Heart left ventricle (tissue), 16 donors: ENCODE results near the gene CMBL. TPM values are rescaled to one million over a fixed set of nuclear protein-coding genes. Genes with fewer than 3 reads are reported as not detected.

ENCODE experiments used
- ATAC-seq, 4 donors: fragments of 200-7000 bp; cut with Tn5 transposase; one replicate each; pipeline ENCODE4 v1.9.1; 2020 to 2022; ENCODE audit warnings: moderate library complexity in 4 of 4, mild to moderate bottlenecking in 3 of 4, moderate number of reproducible peaks in 1 of 4
- DNase-seq, 5 donors: peaks; one replicate each; pipeline ENCODE4 v3.0.0-alpha.2; 2020
- H3K27ac ChIP-seq, 12 donors: fragments of 200-600 bp; sonication (generic) in 4 of 12; one replicate each; pipeline versions ENCODE4 v1.5.0 to v1.8.0; 2016 to 2022; ENCODE audit warnings: mild to moderate bottlenecking in 2 of 12
- H3K27me3 ChIP-seq, 9 donors: fragments of 200-600 bp; sonication (generic) in 2 of 9; one replicate each; pipeline versions ENCODE4 v1.5.1 to v1.8.0; 2016 to 2022; ENCODE audit warnings: mild to moderate bottlenecking in 3 of 9
- H3K36me3 ChIP-seq, 9 donors: fragments of 200-600 bp; sonication (generic) in 2 of 9; one replicate each; pipeline versions ENCODE4 v1.5.0 to v1.8.0; 2018 to 2022; ENCODE audit warnings: mild to moderate bottlenecking in 2 of 9
- H3K4me1 ChIP-seq, 12 donors: fragments of 200-600 bp; sonication (generic) in 4 of 12; one replicate each; pipeline versions ENCODE4 v1.5.0 to v1.8.0; 2016 to 2022; ENCODE audit warnings: mild to moderate bottlenecking in 3 of 12
- H3K4me3 ChIP-seq, 12 donors: fragments of 200-600 bp; sonication (generic) in 4 of 12; one replicate each; pipeline versions ENCODE4 v1.5.0 to v1.8.0; 2017 to 2022; ENCODE audit warnings: mild to moderate bottlenecking in 9 of 12, moderate library complexity in 4 of 12
- H3K9me3 ChIP-seq, 12 donors: fragments of 200-600 bp; sonication (generic) in 4 of 12; one replicate each; pipeline versions ENCODE4 v1.5.0 to v1.8.0; 2016 to 2022; ENCODE audit warnings: mild to moderate bottlenecking in 1 of 12
- CTCF ChIP-seq, 12 donors: fragments of 200-600 bp; sonication (generic) in 4 of 12; IDR thresholded peaks; one replicate each; pipeline versions ENCODE4 v1.5.0 to v1.8.0; 2018 to 2022; ENCODE audit warnings: antibody characterized with exemption in 12 of 12, mild to moderate bottlenecking in 5 of 12
- POLR2A ChIP-seq, 2 donors: fragments of 450-650 bp; IDR thresholded peaks; one replicate each; pipeline ENCODE4 v1.6.1; 2017; ENCODE audit warnings: antibody characterized with exemption in 2 of 2, mild to moderate bottlenecking in 2 of 2, moderate library complexity in 2 of 2
- WGBS, 4 donors: extraction: QIAGEN DNeasy Blood & Tissue Kit in 2 of 4; methylation state at CpG; one replicate each; pipeline versions ENCODE4 v1.1.5 to v1.1.7; 2013 to 2018; 5-methylcytosine and 5-hydroxymethylcytosine counted together
- intact Hi-C, 10 donors: fragments of 100-400 bp; cut with DNase I; formaldehyde crosslinking; loops; one replicate each; pipeline versions ENCODE4 v1.11.1 to v1.14.2; 2022
- polyA plus RNA-seq, 2 donors: library from polyadenylated mRNA; stranded (reverse); fragments of 200-250 nt; gene quantifications; one replicate each; pipeline ENCODE4 v1.2.3, GENCODE V29; 2013
- total RNA-seq, 9 donors: library from RNA; depleted of rRNA in 2 of 9; stranded (reverse); fragments of >200 nt in 2 of 9; fragmentation: NEBNext Ultra II Directional in 3 of 9; extraction: Animal tissue kit (Norgen Biotek cat#: 25700) in 3 of 9; gene quantifications; one replicate each; pipeline versions ENCODE4 v1.1.0 to v1.2.4, GENCODE V29; 2016 to 2023
- donor health status: ischemic (EF 13 %, LVEDD 7.1; RV severe dilation, severe dysfunction).
- donor health status: healthy with polysubstance abuse.
- donor health status: DM: no; HTN: yes; CAD: no.
- donor health status: DM: no; HTN: no; CAD: no.
- donor health status: ischemic (EF 25% LVEDD 6.9; RV normal size, moderate dysfunction).
- donor health status: ischemic (EF 25% LVEDD 5.7; RV mildly dilated, moderate dysfunction).
- donor health status: healthy.
- donor health status: DM: yes; HTN: yes; CAD: no.
- donor health status: ischemic (EF 35%, LVEDD 5.7; RV mildly dilated, moderate dysfunction).
- donor health status: nonischemic (EF 11% LVEDD 7.7; RV severe dilation, severe dysfunction).
- donor health status: DM: yes; HTN: yes; CAD: no.
- donor health status: PGD.
- donor health status: ischemic (EF 29% LVEDD 5.4; RV normal size, mild dysfunction).
- donor health status: nonischemic (EF 23%, LVEDD 6.1; RV moderate dilation, normal function).

CMBL gene
- total and polyA plus RNA-seq, 11 donors = 12.4 to 53.5 (median 29.0) TPM

GRCh38 chr5:10278658-10279279 is 28.9 kb downstream of the CMBL start:
- no peak for TF ChIP-seq POLR2A (IDR thresholded peaks at IDR 0.05)
- no peak for TF ChIP-seq CTCF (IDR thresholded peaks at IDR 0.05)
- Histone ChIP-seq H3K4me3 (no peak overlapping the region), H3K36me3 (peaks cover 0 to 28% (median 0%) of the 10 kb centered on the region in 9 donors), H3K27me3 (no peaks in the 10 kb centered on the region), H3K9me3 (no peaks in the 10 kb centered on the region), H3K4me1 (peaks cover 0 to under 1% (median 0%) of the 10 kb centered on the region in 12 donors), H3K27ac (no peak overlapping the region)
- intact Hi-C loops = no loop called here
- DNase-seq (no peak), ATAC-seq (no peak)
- 89 to 93% (median 92%) methylated on average over 12 of the region's 12 CpGs for WGBS, 4 donors

- H3K9me3 ChIP-seq = no peaks in the 10 kb centered on the region
- no peaks in the 10 kb centered on the region for H3K27me3 ChIP-seq
- ATAC-seq (no peak), DNase-seq (no peak)
- peaks cover 0 to 28% (median 0%) of the 10 kb centered on the region in 9 donors for H3K36me3 ChIP-seq
- no peak overlapping the region for H3K27ac ChIP-seq
- 94 to 96% (median 95%) methylated on average over 13 of the region's 13 CpGs for WGBS, 4 donors
- intact Hi-C loops = no loop called here
- no peaks in the 10 kb centered on the region for H3K4me1 ChIP-seq
- TF ChIP-seq POLR2A (IDR thresholded peaks at IDR 0.05) = no peak
- TF ChIP-seq CTCF (IDR thresholded peaks at IDR 0.05) = no peak
- H3K4me3 ChIP-seq = no peak overlapping the region
Observed at GRCh38 chr5:10277773-10278630, 29.7 kb downstream of the CMBL start.

GRCh38 chr5:10276691-10277090 is 31.0 kb downstream of the CMBL start:
- H3K27me3 ChIP-seq = no peaks in the 10 kb centered on the region
- no peak overlapping the region for H3K4me3 ChIP-seq
- intact Hi-C loops = no loop called here
- no peak overlapping the region for H3K27ac ChIP-seq
- ATAC-seq (no peak), DNase-seq (no peak)
- TF ChIP-seq POLR2A (IDR thresholded peaks at IDR 0.05) (no peak), CTCF (IDR thresholded peaks at IDR 0.05) (no peak)
- H3K9me3 ChIP-seq = peaks cover 0 to 4% (median 0%) of the 10 kb centered on the region in 12 donors
- peaks cover 0 to 25% (median 0%) of the 10 kb centered on the region in 9 donors for H3K36me3 ChIP-seq
- H3K4me1 ChIP-seq = no peaks in the 10 kb centered on the region
- 58 to 69% (median 63%) methylated on average over 7 of the region's 7 CpGs for WGBS, 4 donors

- Histone ChIP-seq H3K36me3 (peaks cover 0 to 19% (median 0%) of the 10 kb centered on the region in 9 donors), H3K4me3 (no peak overlapping the region), H3K27me3 (no peaks in the 10 kb centered on the region), H3K27ac (no peak overlapping the region), H3K9me3 (peaks cover 0 to 4% (median 0%) of the 10 kb centered on the region in 12 donors), H3K4me1 (no peaks in the 10 kb centered on the region)
- TF ChIP-seq CTCF (IDR thresholded peaks at IDR 0.05) = no peak
- no peak for TF ChIP-seq POLR2A (IDR thresholded peaks at IDR 0.05)
- 90 to 94% (median 92%) methylated on average over 9 of the region's 9 CpGs for WGBS, 4 donors
- DNase-seq (no peak), ATAC-seq (no peak)
- intact Hi-C loops = no loop called here
Observed at GRCh38 chr5:10275991-10276390, 31.7 kb downstream of the CMBL start.
